HepG2 (cell line): ENCODE measurements around the gene SMIM34. TPM values are rescaled to one million over a fixed set of nuclear protein-coding genes. Genes with fewer than 3 reads are reported as not detected.
A peak's percentile ranks its signal among the peaks of the same experiment; 100 is the strongest.

Experiments
- ELF4 ChIP-seq: sonication (generic); formaldehyde crosslinking; IDR thresholded peaks from 2 replicates; pipeline ENCODE4 v1.5.0; 2020; ENCODE audit warnings: missing genetic modification reagents, mild to moderate bottlenecking, moderate library complexity, borderline replicate concordance
- ESRRA ChIP-seq: sonication (generic); formaldehyde crosslinking; IDR thresholded peaks from 2 replicates; pipeline ENCODE4 v1.5.1; 2020; ENCODE audit warnings: mild to moderate bottlenecking, low read depth, missing genetic modification reagents
- FUBP1 ChIP-seq: sonication (generic); formaldehyde crosslinking; IDR thresholded peaks from 2 replicates; pipeline ENCODE4 v1.5.1; 2020; ENCODE audit warnings: missing genetic modification reagents, mild to moderate bottlenecking, borderline replicate concordance
- HNF1A ChIP-seq, 2 experiments: sonication (generic) in 1 of 2; formaldehyde crosslinking in 1 of 2; IDR thresholded peaks; 2 replicates each; pipeline versions ENCODE4 v1.4.0 to v1.6.1; 2016 to 2020; ENCODE audit warnings: borderline replicate concordance in 1 of 2, low read depth in 1 of 2, mild to moderate bottlenecking in 1 of 2, missing genetic modification reagents in 1 of 2
- HNF4A ChIP-seq: sonication (generic); formaldehyde crosslinking; IDR thresholded peaks from 2 replicates; pipeline ENCODE4 v1.4.0; 2020; ENCODE audit warnings: missing genetic modification reagents
- KMT2B ChIP-seq: IDR thresholded peaks from 2 replicates; pipeline ENCODE4 v1.6.1; 2016; ENCODE audit warnings: missing genetic modification reagents, missing compliant biosample characterization
- MTA1 ChIP-seq: sonication (generic); formaldehyde crosslinking; IDR thresholded peaks from 2 replicates; pipeline ENCODE4 v1.4.0; 2020; ENCODE audit warnings: missing genetic modification reagents, mild to moderate bottlenecking, borderline replicate concordance
- NR2C2 ChIP-seq: sonication (generic); formaldehyde crosslinking; IDR thresholded peaks from 2 replicates; pipeline ENCODE4 v1.4.0; 2020; ENCODE audit warnings: missing genetic modification reagents, mild to moderate bottlenecking, moderate library complexity, borderline replicate concordance
- RORA ChIP-seq: sonication (generic); formaldehyde crosslinking; IDR thresholded peaks from 2 replicates; pipeline ENCODE4 v1.5.0; 2020; ENCODE audit warnings: mild to moderate bottlenecking, missing genetic modification reagents, moderate library complexity
- THAP8 ChIP-seq: sonication (generic); formaldehyde crosslinking; IDR thresholded peaks from 2 replicates; pipeline ENCODE4 v1.5.1; 2020; ENCODE audit warnings: missing genetic modification reagents, mild to moderate bottlenecking, borderline replicate concordance
- TRIM24 ChIP-seq: sonication (generic); formaldehyde crosslinking; IDR thresholded peaks from 2 replicates; pipeline ENCODE4 v1.8.0; 2022; ENCODE audit warnings: mild to moderate bottlenecking, missing genetic modification reagents
- ZBTB42 ChIP-seq: sonication (generic); formaldehyde crosslinking; IDR thresholded peaks from 2 replicates; pipeline ENCODE4 v1.5.0; 2020; ENCODE audit warnings: mild to moderate bottlenecking, missing genetic modification reagents
- ZFP82 ChIP-seq: sonication (generic); formaldehyde crosslinking; IDR thresholded peaks from 2 replicates; pipeline ENCODE4 v1.5.1; 2020; ENCODE audit warnings: mild to moderate bottlenecking, missing genetic modification reagents, borderline replicate concordance
- ZNF143 ChIP-seq: sonication (generic); formaldehyde crosslinking; IDR thresholded peaks from 2 replicates; pipeline ENCODE4 v1.4.0; 2020; ENCODE audit warnings: missing genetic modification reagents
- ZNF331 ChIP-seq: sonication (generic); formaldehyde crosslinking; IDR thresholded peaks from 2 replicates; pipeline ENCODE4 v1.4.0; 2020; ENCODE audit warnings: missing genetic modification reagents
- ZNF430 ChIP-seq: sonication (generic); formaldehyde crosslinking; IDR thresholded peaks from 2 replicates; pipeline ENCODE4 v1.9.0; 2021; ENCODE audit warnings: mild to moderate bottlenecking, missing genetic modification reagents
- ZNF441 ChIP-seq: sonication (generic); formaldehyde crosslinking; IDR thresholded peaks from 2 replicates; pipeline ENCODE4 v1.7.0; 2021; ENCODE audit warnings: missing genetic modification reagents, borderline replicate concordance
- ZNF562 ChIP-seq: sonication (generic); formaldehyde crosslinking; IDR thresholded peaks from 2 replicates; pipeline ENCODE4 v1.8.0; 2022; ENCODE audit warnings: missing genetic modification reagents, borderline replicate concordance
- ZNF574 ChIP-seq: sonication (generic); formaldehyde crosslinking; IDR thresholded peaks from 2 replicates; pipeline ENCODE4 v1.4.0; 2020; ENCODE audit warnings: missing genetic modification reagents
- ZNF777 ChIP-seq: sonication (generic); formaldehyde crosslinking; IDR thresholded peaks from 2 replicates; pipeline ENCODE4 v1.4.0; 2020; ENCODE audit warnings: missing genetic modification reagents
- ZNF780A ChIP-seq: sonication (generic); formaldehyde crosslinking; IDR thresholded peaks from 2 replicates; pipeline ENCODE4 v1.8.0; 2022; ENCODE audit warnings: mild to moderate bottlenecking, missing genetic modification reagents, moderate library complexity
- polyA plus RNA-seq, 8 experiments: library from polyadenylated mRNA; depleted of rRNA in 3 of 8; stranded (reverse) in 7 of 8; unstranded in 1 of 8; fragments of >200 nt; fragmentation: Illumina TruSeq in 4 of 8; extraction: Trizol in 4 of 8; gene quantifications; 2 replicates each; pipeline versions ENCODE4 v1.2.1 to v1.2.3, GENCODE V29; 2011 to 2016; ENCODE audit warnings: low read depth in 4 of 8, missing spikeins in 1 of 8, mixed read lengths in 1 of 8; ENCODE audit not compliant: insufficient read depth in 1 of 8
- total RNA-seq, 5 experiments: library from RNA; depleted of rRNA; stranded (reverse); fragments of >200 nt; fragmentation: Illumina TruSeq; extraction: Trizol; gene quantifications; 2 replicates each; pipeline ENCODE4 v1.2.3, GENCODE V29; 2016; ENCODE audit warnings: low read depth in 1 of 5

Gene SMIM34
- total and polyA plus RNA-seq, 2 of the 13 experiments (the other 11 are each of a cell fraction or from before 2014, with no cell fraction given), result not detected

GRCh38 chr21:34372321-34372720, 51.4 kb downstream of the SMIM34 start (continued):
- peak; percentile 49; the same call in 1 of the 2 replicates for TF ChIP-seq ZNF574
- no peak for TF ChIP-seq ZNF143 (CRISPR knock-in tag)
- TF ChIP-seq ZNF777, result no peak
- TF ChIP-seq FUBP1 (CRISPR knock-in tag), result no peak
- TF ChIP-seq RORA (CRISPR knock-in tag), result peak; percentile 68; the same call in 1 of the 2 replicates
- peak; percentile 38; the same call in 1 of the 2 replicates for TF ChIP-seq KMT2B (CRISPR knock-in tag)
- 0 out of 2 replicates have a peak, but pooled peaks have one; percentile 22 for TF ChIP-seq TRIM24
- TF ChIP-seq ZFP82 (CRISPR knock-in tag), result no peak
- no peak for TF ChIP-seq ELF4 (CRISPR knock-in tag)
- no peak for TF ChIP-seq HNF1A (IDR thresholded peaks at IDR 0.05; ENCODE audit: low read depth)
- TF ChIP-seq HNF1A (CRISPR knock-in tag; IDR thresholded peaks at IDR 0.05; ENCODE audit: borderline replicate concordance), result peak; percentile 69; the same call in 1 of the 2 replicates
- TF ChIP-seq ZNF562 (CRISPR knock-in tag), result no peak
- no peak for TF ChIP-seq THAP8 (CRISPR knock-in tag)
- TF ChIP-seq HNF4A, result peak; percentile 98
- peak; percentile 100 for TF ChIP-seq ESRRA (CRISPR knock-in tag)
- TF ChIP-seq ZNF780A (CRISPR knock-in tag), result no peak
- peak; percentile 92 for TF ChIP-seq NR2C2 (CRISPR knock-in tag)
- no peak for TF ChIP-seq ZNF430
- 0 out of 2 replicates have a peak, but pooled peaks have one; percentile 54 for TF ChIP-seq ZBTB42 (CRISPR knock-in tag)
- TF ChIP-seq ZNF331 (CRISPR knock-in tag), result peak; percentile 76
- TF ChIP-seq ZNF441 (CRISPR knock-in tag), result peak; percentile 43; the same call in 1 of the 2 replicates
- TF ChIP-seq MTA1 (CRISPR knock-in tag), result peak; percentile 95
